NCI-H128 (cell line): Measurements from ENCODE around the gene INAVA.

Experiments
- DNase-seq: peaks from one replicate; lab custom pipeline; 2025; ENCODE audit not compliant: unreplicated experiment; lab: John Stamatoyannopoulos, UW

The INAVA gene, protein sequence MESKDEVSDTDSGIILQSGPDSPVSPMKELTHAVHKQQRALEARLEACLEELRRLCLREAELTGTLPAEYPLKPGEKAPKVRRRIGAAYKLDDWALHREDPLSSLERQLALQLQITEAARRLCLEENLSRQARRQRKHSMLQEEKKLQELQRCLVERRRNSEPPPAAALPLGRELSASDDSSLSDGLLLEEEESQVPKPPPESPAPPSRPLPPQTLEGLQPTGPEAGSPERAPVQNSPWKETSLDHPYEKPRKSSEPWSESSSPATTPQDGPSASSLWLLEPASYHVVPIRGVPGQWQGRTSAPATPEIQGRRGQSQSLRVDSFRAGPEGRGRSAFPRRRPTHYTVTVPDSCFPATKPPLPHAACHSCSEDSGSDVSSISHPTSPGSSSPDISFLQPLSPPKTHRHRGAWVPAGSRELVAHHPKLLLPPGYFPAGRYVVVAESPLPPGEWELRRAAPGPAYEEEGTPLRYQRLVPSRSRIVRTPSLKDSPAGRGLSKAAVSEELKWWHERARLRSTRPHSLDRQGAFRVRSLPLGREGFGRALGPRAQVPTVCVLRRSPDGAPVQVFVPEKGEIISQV

DNA sequence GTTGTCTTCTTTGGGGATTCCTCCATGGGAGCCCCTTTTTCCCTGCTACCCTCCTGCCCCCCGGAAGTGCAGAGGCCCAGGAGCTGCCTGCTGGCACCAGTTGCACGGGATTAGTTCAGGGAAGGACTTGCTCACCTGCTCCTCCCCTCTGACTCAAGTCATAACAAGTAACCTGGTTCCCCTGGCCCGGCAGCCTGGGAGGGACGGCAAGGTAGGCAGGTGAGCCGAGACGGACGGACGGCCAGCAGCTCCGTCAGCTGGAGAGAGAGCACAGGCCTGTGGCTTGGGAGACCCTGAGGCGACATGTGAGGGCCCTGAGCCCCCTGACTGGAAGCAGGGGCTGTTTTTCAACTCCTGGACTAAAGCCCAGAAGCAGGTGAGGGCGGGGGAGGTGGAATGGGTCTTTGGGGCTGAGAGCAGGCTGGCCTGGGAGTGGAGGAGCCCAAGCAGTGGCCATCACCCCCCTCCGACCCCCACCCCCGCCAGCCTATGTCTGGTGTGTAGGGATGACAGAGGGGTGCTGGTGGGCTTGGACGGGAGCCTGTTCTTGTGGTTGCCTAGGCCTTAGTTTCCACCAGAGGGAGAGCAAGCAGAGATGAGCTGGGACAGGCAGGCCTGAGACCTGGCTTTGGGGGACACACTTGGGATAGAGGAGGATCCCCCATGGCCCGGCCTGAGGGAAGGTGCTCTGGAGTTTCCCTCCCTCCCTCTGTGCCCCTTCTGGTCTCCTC, at the start of gene INAVA:
Gene INAVA (plus strand): TSS at position 189 of the 731 bp plus-strand sequence. CDS start 3,501 bp downstream, outside the sequence.
- DNase-seq, result no peak

DNA sequence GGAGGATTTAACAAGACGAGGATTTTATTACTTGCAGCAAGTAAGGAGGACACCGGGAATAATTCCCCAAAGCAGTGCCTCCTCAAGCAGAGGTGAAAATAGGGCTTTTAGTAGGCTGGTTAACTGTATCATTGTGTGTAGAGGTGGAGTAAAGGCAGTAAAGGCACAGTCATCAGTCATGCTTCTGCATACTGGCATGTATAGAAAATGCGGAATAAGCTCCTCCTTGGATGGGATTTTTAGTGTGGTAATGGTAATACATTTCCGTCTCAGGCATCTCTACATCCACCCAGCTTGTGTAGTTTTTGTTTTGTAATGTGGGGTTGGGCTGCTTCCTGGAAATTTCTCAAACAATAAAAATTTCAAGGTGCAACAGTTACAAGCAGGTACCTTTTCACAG, 49.3 kb upstream of the INAVA start:
- no peak for DNase-seq

DNA sequence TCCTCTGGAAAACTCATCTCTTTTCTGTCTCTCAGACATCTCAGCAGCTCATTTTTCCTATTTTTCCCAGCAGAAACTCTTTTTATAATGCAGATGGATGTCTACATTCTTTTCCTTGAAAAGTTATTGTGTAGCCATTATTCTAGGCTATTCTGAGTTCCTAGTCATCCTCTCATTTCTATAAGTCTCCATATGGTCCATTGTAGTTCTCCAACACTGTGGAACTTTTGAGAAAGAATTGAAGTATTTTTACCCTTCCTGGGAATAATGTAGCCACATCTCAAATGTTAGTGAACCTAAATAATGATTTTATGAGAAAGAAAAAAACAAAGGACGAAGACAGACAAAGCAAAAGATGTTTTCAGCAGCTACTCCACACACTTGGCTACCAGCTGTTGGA, 48.3 kb upstream of the INAVA start:
- DNase-seq, result no peak

DNA sequence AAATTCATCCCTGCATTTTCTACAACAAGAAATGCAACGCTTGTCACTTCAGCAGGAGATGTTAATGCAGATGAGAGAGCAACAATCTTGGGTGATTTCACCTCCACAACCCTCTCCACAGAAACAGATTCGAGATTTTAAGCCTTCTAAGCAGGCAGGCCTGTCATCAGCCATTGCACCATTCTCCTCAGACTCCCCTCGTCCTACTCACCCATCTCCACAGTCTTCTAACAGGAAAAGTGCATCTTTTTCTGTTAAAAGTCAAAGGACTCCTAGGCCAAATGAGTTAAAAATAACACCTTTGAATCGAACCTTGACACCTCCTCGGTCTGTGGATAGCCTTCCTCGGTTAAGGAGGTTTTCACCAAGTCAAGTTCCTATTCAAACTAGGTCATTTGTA, 45.3 kb upstream of the INAVA start:
- no peak for DNase-seq

DNA sequence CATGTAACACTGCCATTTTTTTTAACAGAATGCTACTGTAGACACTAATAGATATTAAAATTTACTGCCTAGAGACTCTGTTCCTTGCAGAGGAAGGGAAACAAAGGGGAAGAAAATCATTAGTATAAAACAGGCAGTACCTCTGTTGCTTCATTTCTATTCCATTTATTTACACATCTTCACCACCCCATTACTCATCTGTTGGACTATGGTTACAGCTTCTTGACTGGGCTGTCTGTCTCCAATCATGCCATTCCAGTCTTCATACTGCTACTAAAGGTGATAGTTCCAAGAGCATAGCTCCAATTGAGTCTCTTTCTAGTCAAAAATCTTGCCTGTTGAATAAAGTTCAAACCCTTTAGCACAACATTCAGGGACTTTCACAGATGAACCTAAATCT, 44.1 kb upstream of the INAVA start:
- no peak for DNase-seq

DNA sequence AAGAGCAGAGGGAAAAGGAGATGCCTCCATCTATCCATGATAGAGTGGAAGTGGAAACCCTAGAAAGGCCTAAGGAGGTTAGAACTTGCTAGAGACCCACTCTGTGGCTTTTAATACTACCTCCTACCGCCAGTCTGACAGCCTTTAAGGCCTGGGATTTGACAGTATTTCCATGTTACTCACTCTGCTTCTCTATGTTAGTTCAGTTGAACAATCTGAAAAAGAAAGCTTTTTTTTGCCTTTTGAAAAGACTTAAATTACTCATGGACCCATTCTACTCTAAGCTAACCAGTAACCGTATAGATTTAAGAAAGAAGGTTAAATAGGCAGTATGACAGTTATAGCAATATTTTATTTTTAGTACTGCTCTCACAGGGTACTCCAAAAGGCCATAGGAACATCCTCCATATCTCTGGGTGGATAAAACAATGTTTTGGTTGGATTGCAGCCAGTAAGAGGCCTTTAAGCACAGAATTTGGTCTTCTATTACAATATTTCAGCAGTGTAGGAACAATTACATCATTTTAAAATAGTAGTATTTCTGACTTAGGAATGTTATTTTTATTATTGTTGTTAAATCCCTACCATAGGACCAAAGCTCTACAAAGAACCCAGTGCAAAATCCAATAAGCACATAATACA, 37.9 kb upstream of the INAVA start:
- no peak for DNase-seq

DNA sequence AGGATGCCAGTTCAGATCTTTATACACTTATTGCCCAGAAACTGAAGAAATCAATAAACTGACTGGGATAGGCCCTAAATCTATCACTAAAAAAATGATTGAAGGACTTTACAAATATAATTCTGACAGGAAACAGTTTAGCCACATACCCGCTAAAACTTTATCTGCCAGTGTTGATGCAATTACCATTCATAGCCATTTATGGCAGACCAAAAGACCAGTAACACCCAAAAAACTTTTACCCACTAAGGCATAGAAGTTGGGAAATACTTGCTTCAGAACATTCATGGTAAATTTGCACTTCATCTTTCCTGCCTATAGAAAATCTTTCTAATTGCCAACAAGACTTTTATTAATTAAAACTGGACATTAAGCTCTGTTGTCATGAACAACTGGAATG, 36.9 kb upstream of the INAVA start:
- no peak for DNase-seq

DNA sequence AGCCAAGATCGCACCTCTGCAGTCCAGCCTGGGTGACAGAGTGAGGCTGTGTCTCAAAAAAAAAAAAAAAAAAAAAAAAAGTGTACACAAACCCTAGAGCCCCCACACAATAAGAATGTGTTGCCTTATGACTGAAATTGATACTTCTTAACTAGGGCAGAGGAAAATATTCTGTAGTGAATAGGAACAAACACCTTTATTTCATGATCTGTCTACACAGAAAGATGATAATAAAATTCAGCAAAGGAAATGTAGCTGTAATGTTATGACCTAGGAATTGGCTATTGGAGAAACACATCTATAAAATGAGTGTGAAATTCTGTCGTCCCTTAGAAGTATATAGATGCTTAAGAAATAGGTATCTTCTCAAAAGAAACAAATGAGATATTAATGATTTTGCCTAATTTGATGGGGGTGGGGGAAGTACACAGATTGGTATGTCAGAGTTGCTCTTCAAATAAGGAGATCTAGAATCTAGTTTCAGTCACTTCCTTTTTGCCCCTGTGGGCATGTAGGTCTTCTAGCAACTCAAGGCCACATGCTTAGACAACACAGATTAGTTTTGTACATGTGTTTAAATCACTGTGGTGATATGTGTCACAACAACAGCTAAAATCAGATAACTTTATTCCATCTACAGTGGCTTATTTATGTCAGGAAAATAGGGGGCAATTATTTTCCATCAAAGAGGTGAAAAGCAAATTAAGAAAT, 32.6 kb upstream of the INAVA start:
- DNase-seq, result no peak

DNA sequence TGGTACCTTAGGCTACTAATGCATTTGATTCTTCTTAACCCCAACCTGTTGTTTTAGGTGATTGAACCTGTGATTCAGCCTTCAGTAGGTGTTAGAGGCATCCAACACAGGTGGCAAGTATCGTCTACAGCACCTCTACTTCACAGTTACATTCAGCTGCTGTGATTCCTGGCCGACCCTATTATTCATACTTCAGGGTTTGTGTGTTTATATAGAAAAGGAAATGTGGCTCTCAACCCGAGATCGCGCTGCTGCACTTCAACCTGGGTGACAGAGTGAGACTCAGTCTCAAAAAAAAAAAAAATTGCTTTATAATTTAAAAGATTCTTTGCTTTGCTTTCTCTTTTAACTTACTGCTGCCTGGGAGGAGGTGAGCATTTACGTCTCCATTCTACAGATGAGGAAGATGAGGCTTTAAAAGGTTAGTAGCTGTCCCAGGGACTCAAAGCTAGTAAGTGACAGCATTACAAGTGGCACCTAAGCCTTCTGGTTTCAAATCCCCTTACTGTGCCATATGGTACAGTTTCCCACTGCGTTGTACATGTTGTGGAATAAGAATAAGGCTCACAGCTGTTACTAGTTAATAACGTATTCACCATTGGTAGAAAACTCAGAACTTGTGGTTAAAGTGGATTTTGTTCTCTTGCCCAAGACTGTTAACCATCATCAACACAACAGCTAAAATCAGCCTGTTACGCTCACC, 31.8 kb upstream of the INAVA start:
- no peak for DNase-seq

DNA sequence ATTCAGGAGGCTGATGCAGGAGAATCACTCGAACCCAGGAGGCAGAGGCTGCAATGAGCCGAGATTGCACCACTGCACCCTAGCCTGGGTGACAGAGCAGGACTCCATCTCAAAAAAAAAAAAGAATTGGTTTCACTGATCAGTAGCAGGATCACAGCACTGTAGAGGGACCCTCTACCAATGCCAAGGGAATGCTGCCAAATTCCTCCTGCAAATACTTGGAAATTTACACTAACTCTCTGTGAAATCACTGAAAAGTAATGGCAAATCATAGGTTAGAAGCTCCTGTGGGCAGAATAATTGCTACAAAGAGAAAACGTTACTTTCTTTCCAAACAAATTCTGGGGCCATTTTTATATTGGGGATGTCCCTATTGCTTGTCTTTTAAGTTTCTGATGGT, 28.6 kb upstream of the INAVA start:
- DNase-seq, result no peak

DNA sequence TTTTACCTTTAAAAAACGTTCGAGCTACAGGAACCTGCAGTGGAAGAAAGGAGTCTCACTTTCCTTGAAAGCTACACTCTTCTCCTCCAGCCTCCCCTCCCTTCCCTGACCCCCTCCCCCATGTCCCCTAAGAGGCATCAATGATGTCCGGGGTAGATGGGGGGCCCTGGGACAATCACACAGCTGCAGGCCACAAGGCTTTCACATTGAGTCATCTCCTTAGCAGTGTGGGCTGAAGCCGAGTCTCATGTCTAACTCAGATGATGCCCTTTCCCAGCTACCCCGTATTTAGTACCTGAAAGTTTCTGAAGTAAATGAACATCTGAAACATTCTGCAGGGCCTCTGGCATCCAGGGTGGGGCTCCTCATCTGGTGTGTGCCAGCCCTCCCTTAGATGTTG, 28.2 kb upstream of the INAVA start:
- DNase-seq, result no peak

DNA sequence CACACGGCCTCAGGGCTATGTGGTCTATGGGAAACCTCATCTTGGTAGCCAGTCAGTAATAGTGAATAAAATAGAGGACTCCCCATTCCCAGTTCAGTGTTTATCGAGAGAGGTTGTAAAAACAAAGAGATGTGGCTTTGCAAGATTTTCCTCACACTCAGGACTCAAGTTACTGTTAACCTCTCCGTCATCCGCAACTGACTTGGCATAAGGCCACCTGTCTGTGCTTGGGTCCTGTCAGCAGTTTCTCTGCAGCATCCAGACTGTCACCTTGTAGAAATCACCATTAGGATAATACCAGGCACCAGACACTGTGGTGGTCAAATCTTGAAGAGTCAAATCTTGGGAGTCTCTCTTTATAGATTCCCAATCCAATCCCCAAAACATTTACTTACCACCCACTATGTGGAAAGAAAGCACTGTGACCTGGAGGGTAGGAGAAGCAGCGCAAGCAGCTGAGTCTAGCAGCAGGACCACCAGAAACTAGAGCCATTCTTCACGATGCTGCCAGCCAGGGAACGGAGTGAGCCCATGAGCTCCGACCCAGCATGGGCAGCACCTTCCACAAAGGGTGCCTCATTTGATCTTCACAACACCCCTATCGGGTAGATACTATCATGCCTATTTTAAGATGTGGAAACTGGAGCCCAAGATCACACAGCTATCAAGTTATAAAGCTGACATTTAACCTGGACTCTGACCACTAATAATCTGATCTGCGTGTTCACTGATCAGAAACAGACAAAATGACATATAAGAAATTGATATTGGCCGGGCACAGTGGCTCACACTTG, 27.5 kb upstream of the INAVA start:
- no peak for DNase-seq

DNA sequence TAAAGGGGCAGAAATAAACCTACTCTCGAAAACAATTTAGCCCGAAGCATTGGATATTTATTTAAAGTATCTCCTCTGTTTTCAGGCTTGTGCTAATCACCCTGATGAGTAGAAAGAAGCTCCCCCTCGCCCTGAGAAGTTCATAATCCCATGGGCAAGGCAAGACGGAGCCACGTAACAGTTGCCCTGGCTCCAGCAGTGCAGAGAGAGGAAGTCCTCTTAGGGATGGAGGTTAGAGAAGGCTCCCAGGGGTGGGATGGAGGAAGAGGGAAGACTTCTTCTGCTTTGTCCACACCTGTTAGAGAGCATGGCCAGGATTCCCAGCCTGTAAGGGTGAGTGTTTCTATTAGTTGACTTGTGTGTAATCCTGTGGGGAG, 25.3 kb upstream of the INAVA start:
- DNase-seq, result no peak

DNA sequence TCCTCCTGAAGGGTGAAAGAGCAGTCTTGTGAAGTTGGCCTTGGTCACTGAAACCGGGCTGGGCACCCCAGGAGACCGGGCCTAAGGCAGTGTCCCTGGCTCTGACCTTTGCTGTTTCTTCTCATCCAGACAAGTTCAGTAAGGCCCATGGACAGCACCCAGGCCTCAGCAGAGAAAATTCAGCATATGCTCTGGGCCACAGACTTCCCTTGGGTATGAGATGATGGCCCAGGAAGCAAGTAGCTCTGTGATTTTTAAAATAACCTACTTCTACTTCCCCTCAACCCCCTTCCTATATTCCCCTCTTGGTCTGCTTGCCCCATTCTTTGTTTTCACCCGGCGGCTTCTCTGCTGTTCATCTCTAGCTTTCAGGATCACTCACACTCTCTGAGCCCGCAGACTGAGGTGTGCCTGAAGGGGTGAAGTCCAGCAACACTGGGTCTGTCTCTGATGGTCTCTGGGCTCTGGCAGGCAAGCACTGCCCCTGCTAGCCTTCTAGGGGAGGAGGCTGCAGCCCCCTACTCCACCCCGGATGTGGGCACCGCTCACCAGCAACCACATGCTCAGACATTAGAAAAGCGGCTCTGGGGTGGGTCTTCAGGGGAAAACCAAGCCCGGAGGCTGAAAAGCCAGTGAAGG, 24.8 kb upstream of the INAVA start:
- no peak for DNase-seq

DNA sequence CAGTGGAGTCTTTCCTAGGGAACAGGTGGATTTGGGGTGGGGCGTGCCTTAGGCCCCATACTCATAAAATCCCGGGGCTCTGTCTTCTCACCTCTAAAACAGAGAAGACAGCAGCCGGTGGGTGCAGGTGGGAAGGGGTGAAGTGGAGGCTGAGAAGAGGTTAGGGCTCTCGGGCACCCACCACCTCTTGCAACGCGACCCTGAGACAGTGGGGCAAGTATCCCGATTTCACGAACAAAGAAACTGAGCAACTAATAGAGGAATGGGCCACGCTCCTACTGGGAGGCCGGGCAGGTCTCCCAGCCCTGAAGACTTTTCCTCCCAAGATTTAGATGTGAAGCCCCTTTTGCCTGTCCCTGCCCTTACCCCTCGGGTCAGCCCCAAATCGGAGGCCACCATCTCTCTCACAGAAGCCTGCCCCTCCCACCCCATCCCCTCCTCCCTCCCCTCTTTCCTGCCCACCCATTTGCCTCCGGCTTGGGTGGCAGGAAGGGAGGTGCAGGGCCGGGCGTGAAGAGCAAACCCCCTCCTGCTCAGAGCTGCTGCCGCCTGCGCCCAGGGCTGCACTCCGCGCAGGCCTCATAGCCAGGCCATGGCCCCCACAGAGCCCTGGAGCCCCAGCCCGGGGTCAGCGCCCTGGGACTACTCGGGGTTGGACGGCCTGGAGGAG, 22.1 kb upstream of the INAVA start, which contains the start of gene GPR25:
Gene GPR25 (plus strand): TSS at position 536 of the 670 bp plus-strand sequence. CDS start 57 bp downstream, at position 593.
- no peak for DNase-seq

DNA sequence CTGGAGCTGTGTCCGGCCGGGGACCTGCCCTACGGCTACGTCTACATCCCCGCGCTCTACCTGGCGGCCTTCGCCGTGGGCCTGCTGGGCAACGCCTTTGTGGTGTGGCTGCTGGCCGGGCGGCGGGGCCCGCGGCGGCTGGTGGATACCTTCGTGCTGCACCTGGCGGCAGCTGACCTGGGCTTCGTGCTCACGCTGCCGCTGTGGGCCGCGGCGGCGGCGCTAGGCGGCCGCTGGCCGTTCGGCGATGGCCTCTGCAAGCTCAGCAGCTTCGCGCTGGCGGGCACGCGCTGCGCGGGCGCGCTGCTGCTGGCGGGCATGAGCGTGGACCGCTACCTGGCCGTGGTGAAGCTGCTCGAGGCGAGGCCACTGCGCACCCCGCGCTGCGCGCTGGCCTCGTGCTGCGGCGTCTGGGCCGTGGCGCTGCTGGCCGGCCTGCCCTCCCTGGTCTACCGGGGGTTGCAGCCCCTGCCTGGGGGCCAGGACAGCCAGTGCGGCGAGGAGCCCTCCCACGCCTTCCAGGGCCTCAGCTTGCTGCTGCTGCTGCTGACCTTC, 21.5 kb upstream of the INAVA start:
- no peak for DNase-seq

DNA sequence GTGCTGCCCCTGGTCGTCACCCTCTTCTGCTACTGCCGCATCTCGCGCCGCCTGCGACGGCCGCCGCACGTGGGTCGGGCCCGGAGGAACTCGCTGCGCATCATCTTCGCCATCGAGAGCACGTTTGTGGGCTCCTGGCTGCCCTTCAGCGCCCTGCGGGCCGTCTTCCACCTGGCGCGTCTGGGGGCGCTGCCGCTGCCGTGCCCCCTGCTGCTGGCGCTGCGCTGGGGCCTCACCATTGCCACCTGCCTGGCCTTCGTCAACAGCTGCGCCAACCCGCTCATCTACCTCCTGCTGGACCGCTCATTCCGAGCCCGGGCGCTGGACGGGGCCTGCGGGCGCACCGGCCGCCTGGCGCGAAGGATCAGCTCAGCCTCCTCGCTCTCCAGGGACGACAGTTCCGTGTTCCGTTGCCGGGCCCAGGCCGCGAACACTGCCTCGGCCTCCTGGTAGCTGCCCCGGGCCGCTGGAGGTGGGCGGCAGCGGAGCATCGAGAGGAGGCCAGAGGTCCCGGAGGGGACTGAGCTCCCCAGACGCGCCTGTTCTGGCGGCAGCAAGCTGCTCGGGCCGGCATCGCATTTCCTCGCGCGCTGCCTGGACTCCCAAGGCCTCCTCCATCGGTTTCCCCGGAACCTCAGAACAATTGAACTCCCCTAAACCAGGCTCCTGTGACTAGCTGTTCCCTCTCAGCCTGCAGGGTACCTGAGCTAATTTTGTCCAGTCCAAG, 20.9 kb upstream of the INAVA start:
- no peak for DNase-seq

DNA sequence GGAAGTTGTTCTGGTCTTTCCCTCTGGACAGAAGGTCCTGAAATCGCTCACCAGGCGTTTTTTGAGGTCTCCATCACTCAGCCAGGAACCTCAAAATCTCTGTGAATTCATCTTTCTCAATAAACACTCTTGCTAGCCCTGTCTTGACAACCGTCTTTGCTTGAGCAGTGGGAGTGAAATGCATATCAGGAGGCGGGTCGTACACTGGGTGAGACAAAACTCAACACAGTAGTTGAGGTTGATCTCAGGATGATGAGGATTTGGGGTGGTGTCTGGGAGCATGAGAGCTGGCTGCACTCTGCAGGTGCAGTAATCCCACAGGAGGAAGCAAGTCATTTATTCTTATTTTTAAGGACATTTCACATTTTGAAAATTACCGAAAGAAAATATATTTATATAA, 20.0 kb upstream of the INAVA start:
- DNase-seq, result no peak
